HPDE6-E6E7 (cell line): ENCODE measurements around the gene CAMSAP3.
"Not testable (repeated sequence)": the region's sequence is repeated elsewhere in the genome, so short reads cannot be mapped to it uniquely, and the experiment has no call there.

Source experiments
- DNase-seq: peaks from one replicate; pipeline ENCODE4 v3.0.0; 2011; ENCODE audit warnings: missing footprints; ENCODE audit errors: extremely low spot score

Gene CAMSAP3

GRCh38 chr19:7629347-7630054 is 33.8 kb downstream of the CAMSAP3 start, which contains the start of the genes PET100 and XAB2:
Gene PET100, plus strand, starts transcription at chr19:7629793. Its CDS starts 41 bp downstream, at chr19:7629834.
Gene XAB2, minus strand, starts transcription at chr19:7629545. Its CDS starts 18 bp downstream, at chr19:7629527.
- DNase-seq = peak; percentile 99

- DNase-seq = no peak
Observed at GRCh38 chr19:7631577-7631976, 35.9 kb downstream of the CAMSAP3 start.

GRCh38 chr19:7632340-7633203 is 36.9 kb downstream of the CAMSAP3 start:
- no peak for DNase-seq

GRCh38 chr19:7633698-7634097 is 38.0 kb downstream of the CAMSAP3 start, which contains the start of gene PCP2:
Gene PCP2, minus strand, starts transcription at chr19:7633719. Its CDS starts 262 bp downstream, at chr19:7633457.
- no peak for DNase-seq

- no peak for DNase-seq
Observed at GRCh38 chr19:7635670-7636069, 40.0 kb downstream of the CAMSAP3 start.

- DNase-seq = no peak
Observed at GRCh38 chr19:7636317-7636690, 40.6 kb downstream of the CAMSAP3 start.

- DNase-seq = peak; percentile 82
Observed at GRCh38 chr19:7636691-7637373, 41.2 kb downstream of the CAMSAP3 start, which contains the start of gene STXBP2. Gene STXBP2, plus strand, starts transcription at chr19:7637110. Its CDS starts 40 bp downstream, at chr19:7637150.

GRCh38 chr19:7637374-7638256 is 42.0 kb downstream of the CAMSAP3 start:
- no peak for DNase-seq

- DNase-seq = no peak
Observed at GRCh38 chr19:7638802-7639465, 43.3 kb downstream of the CAMSAP3 start.

GRCh38 chr19:7639863-7640348 is 44.2 kb downstream of the CAMSAP3 start:
- no peak for DNase-seq

- DNase-seq = no peak
Observed at GRCh38 chr19:7640803-7641202, 45.1 kb downstream of the CAMSAP3 start.

GRCh38 chr19:7641290-7642276 is 45.9 kb downstream of the CAMSAP3 start:
- no peak for DNase-seq

GRCh38 chr19:7642295-7643030 is 46.8 kb downstream of the CAMSAP3 start:
- DNase-seq = no peak

- DNase-seq = no peak
Observed at GRCh38 chr19:7643031-7643415, 47.4 kb downstream of the CAMSAP3 start.

- not testable (repeated sequence) for DNase-seq
Observed at GRCh38 chr19:7643629-7644549, 48.2 kb downstream of the CAMSAP3 start.

- DNase-seq = no peak
Observed at GRCh38 chr19:7644550-7644877, 48.9 kb downstream of the CAMSAP3 start.

- no peak for DNase-seq
Observed at GRCh38 chr19:7645163-7645562, 49.5 kb downstream of the CAMSAP3 start.
